B cell (primary cell): ENCODE results near the gene OPN1MW2. TPM values are rescaled to one million over a fixed set of nuclear protein-coding genes. Genes with fewer than 3 reads are reported as not detected.
"Not testable (repeated sequence)": the region's sequence is repeated elsewhere in the genome, so short reads cannot be mapped to it uniquely, and the experiment has no call there.

Source experiments
- ATAC-seq: fragments of 200-7000 bp; cut with Tn5 transposase; one replicate; pipeline ENCODE4 v1.10.0; 2021; ENCODE audit warnings: low read depth, mild to moderate bottlenecking, moderate number of reproducible peaks, moderate library complexity
- CTCF ChIA-PET: fragments of 350-600 bp; sonication (Branson Sonifier 250); formaldehyde crosslinking; loops from one replicate; lab custom pipeline; 2021; ENCODE audit warnings: antibody characterized with exemption, inconsistent platforms; lab: Charles Lee
- POLR2A ChIA-PET: fragments of 350-600 bp; sonication (Branson Sonifier 250); formaldehyde crosslinking; loops from one replicate; lab custom pipeline; 2021; ENCODE audit warnings: antibody characterized with exemption; lab: Charles Lee
- DNase-seq: peaks from one replicate; pipeline ENCODE4 v3.0.0; 2013
- H2AFZ ChIP-seq: 2 replicates; pipeline ENCODE4 v1.6.1; 2012; ENCODE audit warnings: mild to moderate bottlenecking, low read depth, low read length; ENCODE audit not compliant: insufficient read depth, poor library complexity, severe bottlenecking
- H3K27ac ChIP-seq, 2 donors: 1 replicate in 1 of 2; 2 replicates in 1 of 2; pipeline ENCODE4 v1.5.1; 2012 to 2013; ENCODE audit warnings: low read length in 2 of 2, mild to moderate bottlenecking in 2 of 2, moderate library complexity in 1 of 2
- H3K27me3 ChIP-seq, 4 experiments: fragments of 200-600 bp in 1 of 4; sonication (generic) in 1 of 4; replicated peaks in 1 of 4; 1 replicate in 2 of 4; 2 replicates in 2 of 4; pipeline versions ENCODE4 v1.6.1 to v1.7.0; 2013 to 2016; ENCODE audit warnings: low read length in 3 of 4, mild to moderate bottlenecking in 2 of 4, mixed read lengths in 1 of 4, moderate library complexity in 1 of 4; ENCODE audit not compliant: insufficient read depth in 4 of 4, control insufficient read depth in 3 of 4; ENCODE audit errors: control extremely low read depth in 1 of 4
- H3K36me3 ChIP-seq, 2 experiments: replicated peaks in 1 of 2; 1 replicate in 1 of 2; 2 replicates in 1 of 2; pipeline versions ENCODE4 v1.6.1 to v1.7.1; 2013; ENCODE audit warnings: low read length in 1 of 2; ENCODE audit not compliant: insufficient read depth in 2 of 2, control insufficient read depth in 1 of 2; ENCODE audit errors: control extremely low read depth in 1 of 2, extremely low read depth in 1 of 2
- H3K4me1 ChIP-seq, 2 donors: fragments of 200-600 bp in 1 of 2; sonication (generic) in 1 of 2; 1 replicate in 1 of 2; 2 replicates in 1 of 2; pipeline versions ENCODE4 v1.5.1 to v1.6.1; 2013 to 2017; ENCODE audit warnings: low read length in 2 of 2; ENCODE audit not compliant: control insufficient read depth in 2 of 2, insufficient read depth in 2 of 2
- H3K4me2 ChIP-seq: replicated peaks from 2 replicates; pipeline ENCODE3; 2012; ENCODE audit warnings: mild to moderate bottlenecking, low read depth, low read length; ENCODE audit not compliant: poor library complexity, severe bottlenecking
- H3K4me3 ChIP-seq, 5 experiments: fragments of 200-600 bp in 1 of 5; sonication (generic) in 1 of 5; 1 replicate in 3 of 5; 2 replicates in 2 of 5; pipeline versions ENCODE4 v1.5.1 to v1.7.0; 2011 to 2016; ENCODE audit warnings: low read length in 4 of 5, mild to moderate bottlenecking in 4 of 5, low read depth in 2 of 5, control low read depth in 1 of 5, moderate library complexity in 1 of 5; ENCODE audit not compliant: insufficient read depth in 1 of 5; ENCODE audit errors: control extremely low read depth in 1 of 5, extremely low read depth in 1 of 5
- H3K79me2 ChIP-seq: fragments of 200-600 bp; sonication (generic); one replicate; pipeline ENCODE4 v1.6.0; 2016; ENCODE audit warnings: low read length; ENCODE audit not compliant: control insufficient read depth, insufficient read depth
- H3K9ac ChIP-seq: fragments of 200-600 bp; sonication (generic); 2 replicates; pipeline ENCODE4 v1.6.1; 2017; ENCODE audit warnings: mild to moderate bottlenecking, low read length, moderate library complexity
- H3K9me3 ChIP-seq, 3 donors: one replicate each; pipeline versions ENCODE4 v1.6.1 to v1.7.1; 2013; ENCODE audit warnings: low read length in 2 of 3; ENCODE audit not compliant: control insufficient read depth in 2 of 3, insufficient read depth in 1 of 3; ENCODE audit errors: control extremely low read depth in 1 of 3
- H4K20me1 ChIP-seq: 2 replicates; pipeline ENCODE4 v1.6.0; 2012; ENCODE audit warnings: mild to moderate bottlenecking, low read length; ENCODE audit not compliant: insufficient read depth, control insufficient read depth, poor library complexity, severe bottlenecking
- H3K27ac Mint-ChIP-seq: one replicate; pipeline ENCODE4 v1.8.0; 2021; ENCODE audit warnings: mixed read lengths
- H3K27me3 Mint-ChIP-seq: one replicate; pipeline ENCODE4 v1.8.0; 2021; ENCODE audit warnings: mixed read lengths
- H3K4me1 Mint-ChIP-seq: one replicate; pipeline ENCODE4 v1.8.0; 2021; ENCODE audit warnings: mixed read lengths
- H3K4me3 Mint-ChIP-seq: one replicate; pipeline ENCODE4 v1.8.0; 2021; ENCODE audit warnings: mixed read lengths
- H3K9me3 Mint-ChIP-seq: one replicate; pipeline ENCODE4 v1.8.0; 2022; ENCODE audit warnings: mixed read lengths; ENCODE audit not compliant: insufficient read depth
- WGBS: methylation state at CpG from one replicate; pipeline ENCODE4 v1.1.5; 2013; ENCODE audit warnings: missing lambda C conversion rate; ENCODE audit not compliant: insufficient coverage; 5-methylcytosine and 5-hydroxymethylcytosine counted together
- intact Hi-C: fragments of 100-400 bp; cut with micrococcal nuclease; formaldehyde crosslinking; loops from one replicate; pipeline ENCODE4 v1.10.0; 2022
- polyA plus RNA-seq: library from polyadenylated mRNA; depleted of rRNA; stranded (reverse); fragments of >200 nt; gene quantifications from 2 replicates; pipeline ENCODE4 v1.2.3, GENCODE V29; 2012
- total RNA-seq, 2 donors: library from RNA; stranded (reverse); fragments of 120-200 nt in 1 of 2; gene quantifications; 1 replicate in 1 of 2; 2 replicates in 1 of 2; pipeline versions ENCODE4 v1.2.3 to v1.2.4, GENCODE V29; 2013 to 2022

The OPN1MW2 gene
- total and polyA plus RNA-seq, 2 donors (not counting 1 experiment from before 2014, with no cell fraction given) = not detected

GRCh38 chrX:154258711-154259110 is 39.2 kb downstream of the OPN1MW2 start:
- H2AFZ ChIP-seq, H4K20me1 ChIP-seq, H3K79me2 ChIP-seq, H3K27ac Mint-ChIP-seq, H3K4me3 ChIP-seq, H3K27me3 ChIP-seq, POLR2A ChIA-PET, H3K27me3 Mint-ChIP-seq, H3K27ac ChIP-seq, CTCF ChIA-PET, H3K4me1 ChIP-seq, H3K36me3 ChIP-seq, ATAC-seq, H3K4me3 Mint-ChIP-seq, H3K9me3 ChIP-seq, H3K4me2 ChIP-seq, H3K9ac ChIP-seq, intact Hi-C loops, H3K9me3 Mint-ChIP-seq, DNase-seq, H3K4me1 Mint-ChIP-seq: not testable (repeated sequence)
- no CpG with 5 or more reads among the region's 10 CpGs for WGBS

GRCh38 chrX:154263072-154263471 is 43.5 kb downstream of the OPN1MW2 start:
- H3K27me3 ChIP-seq, H3K9me3 Mint-ChIP-seq, H3K9ac ChIP-seq, H3K4me1 Mint-ChIP-seq, H3K79me2 ChIP-seq, H3K36me3 ChIP-seq, H4K20me1 ChIP-seq, H3K27ac ChIP-seq, DNase-seq, H3K4me3 ChIP-seq, POLR2A ChIA-PET, CTCF ChIA-PET, H3K4me1 ChIP-seq, H3K27me3 Mint-ChIP-seq, H3K9me3 ChIP-seq, H2AFZ ChIP-seq, ATAC-seq, H3K4me3 Mint-ChIP-seq, intact Hi-C loops, H3K27ac Mint-ChIP-seq, H3K4me2 ChIP-seq: not testable (repeated sequence)
- no CpG with 5 or more reads among the region's 6 CpGs for WGBS

GRCh38 chrX:154269245-154269644 is 49.7 kb downstream of the OPN1MW2 start:
- H3K9me3 Mint-ChIP-seq, POLR2A ChIA-PET, H3K9me3 ChIP-seq, H3K27me3 ChIP-seq, H3K4me2 ChIP-seq, H3K27ac ChIP-seq, H4K20me1 ChIP-seq, H3K9ac ChIP-seq, H3K4me3 ChIP-seq, DNase-seq, H3K36me3 ChIP-seq, CTCF ChIA-PET, H3K4me3 Mint-ChIP-seq, H3K27me3 Mint-ChIP-seq, H2AFZ ChIP-seq, intact Hi-C loops, H3K79me2 ChIP-seq, H3K4me1 ChIP-seq, H3K27ac Mint-ChIP-seq, ATAC-seq, H3K4me1 Mint-ChIP-seq: not testable (repeated sequence)
- WGBS = no CpG with 5 or more reads among the region's 3 CpGs

Other genes starting within 250 kb of the OPN1MW2 start
- gene HCFC1, start 247.9 kb upstream of the OPN1MW2 start, total RNA-seq = 57.7 and 59.4 TPM in 2 replicates
- gene HCFC1, start 247.9 kb upstream of the OPN1MW2 start, polyA plus RNA-seq = 32.1 and 37.7 TPM in 2 replicates
- gene TMEM187, start 247.0 kb upstream of the OPN1MW2 start, total RNA-seq = 3.8 and 5.5 TPM in 2 replicates
- gene TMEM187, start 247.0 kb upstream of the OPN1MW2 start, polyA plus RNA-seq = 3.2 and 6.4 TPM in 2 replicates
- 112 and 121 TPM in 2 replicates for gene IRAK1, start 199.9 kb upstream of the OPN1MW2 start, total RNA-seq
- gene IRAK1, start 199.9 kb upstream of the OPN1MW2 start, polyA plus RNA-seq = 96.9 and 118 TPM in 2 replicates
- 113 and 122 TPM in 2 replicates for gene MECP2, start 122.0 kb upstream of the OPN1MW2 start, total RNA-seq
- gene MECP2, start 122.0 kb upstream of the OPN1MW2 start, polyA plus RNA-seq = 20.0 and 26.5 TPM in 2 replicates
- gene OPN1LW, start 75.5 kb upstream of the OPN1MW2 start, total RNA-seq = not detected in 2 replicates
- gene OPN1LW, start 75.5 kb upstream of the OPN1MW2 start, polyA plus RNA-seq = not detected in 2 replicates
- not detected in 2 replicates for gene OPN1MW, start 37.2 kb upstream of the OPN1MW2 start, total RNA-seq
- not detected in 2 replicates for gene OPN1MW, start 37.2 kb upstream of the OPN1MW2 start, polyA plus RNA-seq
- not detected in 2 replicates for gene OPN1MW3, start 37.8 kb downstream of the OPN1MW2 start, total RNA-seq
- gene OPN1MW3, start 37.8 kb downstream of the OPN1MW2 start, polyA plus RNA-seq = not detected in 2 replicates
- not detected in 2 replicates for gene TEX28, start 75.4 kb downstream of the OPN1MW2 start, total RNA-seq
- gene TEX28, start 75.4 kb downstream of the OPN1MW2 start, polyA plus RNA-seq = not detected in 2 replicates
- 0.22 and 0.96 TPM in 2 replicates for gene TKTL1, start 76.0 kb downstream of the OPN1MW2 start, total RNA-seq
- gene TKTL1, start 76.0 kb downstream of the OPN1MW2 start, polyA plus RNA-seq = 0.18 and 0.37 TPM in 2 replicates
- gene FLNA, start 154.9 kb downstream of the OPN1MW2 start, total RNA-seq = 510 and 523 TPM in 2 replicates
- 281 and 342 TPM in 2 replicates for gene FLNA, start 154.9 kb downstream of the OPN1MW2 start, polyA plus RNA-seq
- 67.2 and 81.7 TPM in 2 replicates for gene EMD, start 159.5 kb downstream of the OPN1MW2 start, total RNA-seq
- 132 and 156 TPM in 2 replicates for gene EMD, start 159.5 kb downstream of the OPN1MW2 start, polyA plus RNA-seq
- gene RPL10, start 178.6 kb downstream of the OPN1MW2 start, total RNA-seq = 3,946 and 4,073 TPM in 2 replicates
- gene RPL10, start 178.6 kb downstream of the OPN1MW2 start, polyA plus RNA-seq = 9,737 and 16,482 TPM in 2 replicates
- 24.6 TPM in 2 replicates for gene DNASE1L1, start 189.5 kb downstream of the OPN1MW2 start, total RNA-seq
- gene DNASE1L1, start 189.5 kb downstream of the OPN1MW2 start, polyA plus RNA-seq = 30.4 and 49.2 TPM in 2 replicates
- 117 and 118 TPM in 2 replicates for gene TAFAZZIN, start 191.8 kb downstream of the OPN1MW2 start, total RNA-seq
- 224 and 241 TPM in 2 replicates for gene TAFAZZIN, start 191.8 kb downstream of the OPN1MW2 start, polyA plus RNA-seq
- gene ATP6AP1, start 208.9 kb downstream of the OPN1MW2 start, total RNA-seq = 55.6 and 57.7 TPM in 2 replicates
- gene ATP6AP1, start 208.9 kb downstream of the OPN1MW2 start, polyA plus RNA-seq = 38.9 and 47.1 TPM in 2 replicates
- gene GDI1, start 217.4 kb downstream of the OPN1MW2 start, total RNA-seq = 194 and 199 TPM in 2 replicates
- 311 and 436 TPM in 2 replicates for gene GDI1, start 217.4 kb downstream of the OPN1MW2 start, polyA plus RNA-seq
- gene FAM50A, start 224.4 kb downstream of the OPN1MW2 start, total RNA-seq = 70.4 and 79.8 TPM in 2 replicates
- 44.5 and 60.0 TPM in 2 replicates for gene FAM50A, start 224.4 kb downstream of the OPN1MW2 start, polyA plus RNA-seq
- gene PLXNA3, start 238.5 kb downstream of the OPN1MW2 start, total RNA-seq = 114 and 120 TPM in 2 replicates
- 50.5 and 68.6 TPM in 2 replicates for gene PLXNA3, start 238.5 kb downstream of the OPN1MW2 start, polyA plus RNA-seq